NCI-H2171 treated with DMSO at 0.1 percent for 48 hours (cell line): ENCODE data around the gene MYBPHL.

Experiments
- DNase-seq: peaks from one replicate; lab custom pipeline; 2025; lab: John Stamatoyannopoulos, UW

Gene MYBPHL

DNA sequence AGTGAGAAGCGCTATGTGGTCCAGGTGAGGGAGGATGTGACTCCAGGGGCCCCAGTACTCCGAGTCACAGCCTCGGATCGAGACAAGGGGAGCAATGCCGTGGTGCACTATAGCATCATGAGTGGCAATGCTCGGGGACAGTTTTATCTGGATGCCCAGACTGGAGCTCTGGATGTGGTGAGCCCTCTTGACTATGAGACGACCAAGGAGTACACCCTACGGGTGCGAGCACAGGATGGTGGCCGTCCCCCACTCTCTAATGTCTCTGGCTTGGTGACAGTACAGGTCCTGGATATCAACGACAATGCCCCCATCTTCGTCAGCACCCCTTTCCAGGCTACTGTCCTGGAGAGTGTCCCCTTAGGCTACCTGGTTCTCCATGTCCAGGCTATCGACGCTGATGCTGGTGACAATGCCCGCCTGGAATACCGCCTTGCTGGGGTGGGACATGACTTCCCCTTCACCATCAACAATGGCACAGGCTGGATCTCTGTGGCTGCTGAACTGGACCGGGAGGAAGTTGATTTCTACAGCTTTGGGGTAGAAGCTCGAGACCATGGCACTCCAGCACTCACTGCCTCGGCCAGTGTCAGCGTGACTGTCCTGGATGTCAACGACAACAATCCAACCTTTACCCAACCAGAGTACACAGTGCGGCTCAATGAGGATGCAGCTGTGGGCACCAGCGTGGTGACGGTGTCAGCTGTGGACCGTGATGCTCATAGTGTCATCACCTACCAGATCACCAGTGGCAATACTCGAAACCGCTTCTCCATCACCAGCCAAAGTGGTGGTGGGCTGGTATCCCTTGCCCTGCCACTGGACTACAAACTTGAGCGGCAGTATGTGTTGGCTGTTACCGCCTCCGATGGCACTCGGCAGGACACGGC lies 55.3 kb downstream of the MYBPHL start:
- no peak for DNase-seq

DNA sequence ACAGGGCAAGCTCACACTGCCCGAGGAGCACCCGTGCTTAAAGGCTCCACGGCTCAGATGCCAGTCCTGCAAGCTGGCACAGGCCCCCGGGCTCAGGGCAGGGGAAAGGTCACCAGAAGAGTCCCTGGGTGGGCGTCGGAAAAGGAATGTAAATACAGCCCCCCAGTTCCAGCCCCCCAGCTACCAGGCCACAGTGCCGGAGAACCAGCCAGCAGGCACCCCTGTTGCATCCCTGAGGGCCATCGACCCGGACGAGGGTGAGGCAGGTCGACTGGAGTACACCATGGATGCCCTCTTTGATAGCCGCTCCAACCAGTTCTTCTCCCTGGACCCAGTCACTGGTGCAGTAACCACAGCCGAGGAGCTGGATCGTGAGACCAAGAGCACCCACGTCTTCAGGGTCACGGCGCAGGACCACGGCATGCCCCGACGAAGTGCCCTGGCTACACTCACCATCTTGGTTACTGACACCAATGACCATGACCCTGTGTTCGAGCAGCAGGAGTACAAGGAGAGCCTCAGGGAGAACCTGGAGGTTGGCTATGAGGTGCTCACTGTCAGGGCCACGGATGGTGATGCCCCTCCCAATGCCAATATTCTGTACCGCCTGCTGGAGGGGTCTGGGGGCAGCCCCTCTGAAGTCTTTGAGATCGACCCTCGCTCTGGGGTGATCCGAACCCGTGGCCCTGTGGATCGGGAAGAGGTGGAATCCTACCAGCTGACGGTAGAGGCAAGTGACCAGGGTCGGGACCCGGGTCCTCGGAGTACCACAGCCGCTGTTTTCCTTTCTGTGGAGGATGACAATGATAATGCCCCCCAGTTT lies 56.1 kb downstream of the MYBPHL start:
- DNase-seq: no peak

DNA sequence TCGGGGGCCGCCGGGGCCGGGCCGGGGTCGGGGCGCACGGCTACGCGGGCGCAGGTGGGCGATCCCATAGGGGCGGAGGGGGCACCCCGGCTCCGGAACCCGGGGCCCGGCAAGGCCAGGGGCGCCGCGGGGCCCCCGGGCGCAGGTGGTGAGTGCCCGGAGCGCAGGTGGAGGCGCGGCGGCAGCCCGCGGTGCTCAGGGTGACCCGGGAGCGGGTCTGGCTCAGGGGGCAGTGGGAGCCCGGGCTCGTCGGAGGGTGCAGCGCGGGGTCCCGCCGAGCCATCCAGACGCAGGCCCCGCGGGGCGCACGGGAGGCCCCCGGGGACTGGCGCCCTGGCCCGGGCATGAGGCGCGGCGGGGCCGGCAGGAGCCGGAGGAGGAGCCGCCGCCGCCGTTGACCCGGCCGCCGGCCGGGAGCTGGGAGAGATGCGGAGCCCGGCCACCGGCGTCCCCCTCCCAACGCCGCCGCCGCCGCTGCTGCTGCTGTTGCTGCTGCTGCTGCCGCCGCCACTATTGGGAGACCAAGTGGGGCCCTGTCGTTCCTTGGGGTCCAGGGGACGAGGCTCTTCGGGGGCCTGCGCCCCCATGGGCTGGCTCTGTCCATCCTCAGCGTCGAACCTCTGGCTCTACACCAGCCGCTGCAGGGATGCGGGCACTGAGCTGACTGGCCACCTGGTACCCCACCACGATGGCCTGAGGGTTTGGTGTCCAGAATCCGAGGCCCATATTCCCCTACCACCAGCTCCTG lies 57.0 kb downstream of the MYBPHL start:
- no peak for DNase-seq

DNA sequence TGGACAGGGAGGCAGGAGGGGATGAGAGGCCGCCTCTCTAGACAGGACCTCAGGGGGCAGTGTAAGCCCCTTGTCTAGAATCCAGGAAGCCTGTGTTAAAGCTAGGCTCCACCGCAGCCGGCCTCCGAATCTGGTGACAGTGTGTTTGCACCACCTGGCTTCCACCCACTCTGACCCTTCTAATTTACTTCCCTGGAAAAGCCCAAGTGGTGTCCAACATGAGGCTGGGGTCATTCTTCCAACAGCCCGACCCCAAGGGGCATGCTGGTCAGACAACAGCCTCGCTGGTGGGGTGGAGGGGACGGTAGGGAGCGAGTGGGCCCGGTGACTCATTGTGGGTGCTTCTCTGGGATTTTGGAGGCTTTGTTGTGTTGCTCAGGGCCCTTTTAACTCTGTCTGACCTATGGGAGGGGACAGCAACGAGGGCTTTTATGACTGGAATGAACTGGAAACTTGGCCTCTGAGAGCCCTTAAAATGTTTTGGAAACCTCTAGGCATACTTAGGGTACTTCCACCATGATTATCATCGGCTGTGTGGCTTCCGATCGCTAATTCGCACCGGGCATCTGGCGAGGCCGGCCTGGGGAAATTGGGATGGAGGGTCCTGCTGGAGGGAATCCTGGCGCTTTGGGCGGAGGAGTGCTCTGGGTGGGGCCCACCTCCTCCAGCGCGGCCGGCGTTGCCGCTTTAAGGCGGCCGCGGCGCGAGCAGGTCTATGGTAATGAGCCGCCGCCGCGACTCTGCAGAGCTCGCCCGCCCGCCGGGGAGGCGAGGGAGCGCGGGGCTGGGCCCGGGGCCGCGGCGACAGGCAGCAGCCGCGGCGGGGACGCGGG lies 57.8 kb downstream of the MYBPHL start, which contains the start of gene CELSR2:
Gene CELSR2, plus strand, starts transcription at position 743 of the 833 bp plus-strand sequence. CDS start 541 bp downstream, outside the sequence.
- DNase-seq: peak; percentile 58

DNA sequence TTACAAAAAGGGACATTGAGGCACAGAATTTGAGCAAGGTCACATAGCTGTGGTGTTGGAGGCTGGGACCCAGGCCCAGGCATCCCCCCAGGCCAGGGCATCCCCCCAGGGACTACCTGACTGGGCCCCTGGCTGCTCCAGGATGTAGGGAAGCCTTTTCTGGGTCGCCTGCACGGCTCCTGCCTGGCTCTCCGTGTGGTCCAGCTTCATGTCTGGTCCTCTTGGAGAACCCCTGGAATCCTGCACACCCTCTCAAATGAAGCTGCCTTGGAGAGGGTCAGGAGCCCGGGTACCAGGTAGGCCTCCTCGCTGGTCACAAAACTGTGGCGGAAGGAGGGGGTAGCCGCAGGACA lies 58.4 kb downstream of the MYBPHL start:
- no peak for DNase-seq

DNA sequence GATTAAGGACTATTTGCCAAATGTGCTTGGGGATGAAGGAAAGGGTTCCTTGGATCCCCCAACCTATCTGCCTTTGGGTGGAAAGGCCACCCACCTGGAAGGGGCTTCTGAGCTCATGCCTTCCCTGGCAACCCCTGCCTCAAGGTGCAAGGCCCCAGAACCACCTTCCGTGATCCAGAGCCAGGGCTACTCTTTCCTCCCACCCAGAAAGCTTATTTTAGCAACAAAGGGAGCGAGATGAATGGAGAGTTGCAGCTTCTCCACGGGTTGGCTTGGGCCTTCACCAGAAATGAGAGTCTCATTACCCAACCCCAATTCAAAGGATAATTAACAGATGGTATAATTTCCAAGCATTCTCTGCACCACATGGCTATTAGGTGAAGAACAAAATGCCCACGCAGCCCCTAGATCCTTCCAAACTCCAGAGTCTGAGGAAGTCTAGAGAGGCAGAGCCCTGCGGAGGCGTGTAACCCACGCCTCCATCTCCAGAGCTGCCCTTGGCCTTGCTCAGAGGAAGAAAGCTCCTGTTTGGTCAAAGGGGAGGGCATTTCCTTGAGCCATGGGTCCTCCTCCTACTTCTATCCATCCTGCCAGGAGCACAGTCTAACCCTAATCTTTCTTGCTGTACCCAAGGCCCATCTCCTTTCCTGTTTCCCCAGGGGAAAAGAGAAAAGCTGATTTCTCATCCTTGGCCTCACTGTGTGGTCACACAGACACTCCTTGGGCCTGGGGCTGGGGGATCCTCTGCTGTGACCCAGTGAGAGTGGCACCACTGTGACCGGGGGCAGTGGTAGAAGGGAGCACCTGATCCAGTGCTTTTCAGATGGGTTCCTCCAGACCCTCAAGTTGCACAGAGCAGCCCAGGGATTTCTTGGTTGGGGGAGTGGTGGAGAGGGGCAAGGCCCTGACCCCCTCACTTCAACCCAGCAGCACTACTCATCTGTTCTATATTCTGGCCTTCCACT lies 59.1 kb downstream of the MYBPHL start:
- DNase-seq: no peak

DNA sequence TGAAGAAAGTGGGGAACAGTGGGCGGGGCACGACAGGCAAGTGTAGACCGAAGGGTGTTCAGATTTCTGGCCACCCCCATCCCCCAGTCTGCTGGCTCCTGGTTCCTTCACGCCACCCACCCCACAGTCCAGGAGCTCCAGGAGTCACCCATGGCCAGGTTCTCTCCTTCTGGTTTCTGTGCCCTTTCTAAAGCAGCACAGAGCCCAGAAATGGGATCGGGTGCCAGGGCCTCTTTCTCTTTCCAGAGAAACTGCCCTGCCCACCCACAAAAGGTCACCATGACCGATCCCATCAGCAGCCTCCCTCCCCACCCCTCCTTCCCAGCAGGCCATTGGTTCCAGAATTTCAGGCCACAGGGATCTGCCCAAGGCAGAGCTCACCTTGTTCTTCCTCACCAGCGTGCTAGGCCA lies 60.7 kb downstream of the MYBPHL start:
- no peak for DNase-seq

DNA sequence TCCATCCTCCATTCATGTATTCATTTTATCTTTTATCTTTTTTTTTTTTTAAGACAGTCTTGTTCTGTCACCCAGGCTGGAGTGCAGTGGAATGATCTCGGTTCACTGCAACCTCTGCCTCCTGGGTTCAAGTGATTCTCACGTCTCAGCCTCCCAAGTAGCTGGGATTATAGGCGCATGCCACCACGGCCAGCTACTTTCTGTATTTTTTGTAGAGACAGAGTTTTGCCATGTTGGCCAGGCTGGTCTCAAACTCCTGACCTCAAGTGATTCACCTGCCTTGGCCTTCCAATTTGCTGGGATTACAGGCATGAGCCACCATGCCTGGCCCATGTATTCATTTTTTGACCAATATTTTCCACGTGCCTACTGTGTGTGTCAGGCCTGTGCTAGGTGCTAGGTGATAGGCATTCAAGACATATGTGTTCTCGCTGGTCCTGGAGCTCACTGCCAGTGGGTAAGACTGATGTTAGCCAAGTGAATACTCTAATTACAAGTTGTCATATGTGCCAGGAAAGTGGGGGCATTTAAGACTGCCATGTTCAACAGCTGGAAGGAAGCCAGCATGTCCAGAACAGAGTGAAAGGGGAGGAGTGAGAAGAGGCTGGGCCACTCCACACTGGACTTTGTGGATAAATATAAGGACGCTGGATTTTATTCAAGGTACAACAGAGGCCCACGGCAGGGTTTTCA lies 62.8 kb downstream of the MYBPHL start:
- peak; percentile 11 for DNase-seq

DNA sequence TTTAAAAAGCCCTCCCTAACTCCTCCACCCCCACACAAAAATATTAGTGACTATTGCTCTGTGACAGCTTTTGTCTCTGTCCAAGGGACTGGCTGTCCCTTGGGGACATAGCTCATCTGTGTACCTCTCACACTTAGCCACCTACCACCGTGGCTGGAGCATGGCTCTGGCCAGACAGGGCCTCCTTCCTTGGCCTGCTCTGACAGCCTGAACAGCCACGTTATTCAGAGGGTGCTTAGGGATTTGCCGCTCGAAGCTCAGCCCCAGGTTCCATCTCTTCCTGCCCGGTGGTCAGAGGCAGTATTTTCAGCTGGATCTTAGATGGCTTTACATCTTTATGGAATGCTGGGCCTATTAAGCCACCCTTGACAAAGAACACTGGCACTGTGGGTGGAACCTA lies 63.6 kb downstream of the MYBPHL start:
- no peak for DNase-seq

DNA sequence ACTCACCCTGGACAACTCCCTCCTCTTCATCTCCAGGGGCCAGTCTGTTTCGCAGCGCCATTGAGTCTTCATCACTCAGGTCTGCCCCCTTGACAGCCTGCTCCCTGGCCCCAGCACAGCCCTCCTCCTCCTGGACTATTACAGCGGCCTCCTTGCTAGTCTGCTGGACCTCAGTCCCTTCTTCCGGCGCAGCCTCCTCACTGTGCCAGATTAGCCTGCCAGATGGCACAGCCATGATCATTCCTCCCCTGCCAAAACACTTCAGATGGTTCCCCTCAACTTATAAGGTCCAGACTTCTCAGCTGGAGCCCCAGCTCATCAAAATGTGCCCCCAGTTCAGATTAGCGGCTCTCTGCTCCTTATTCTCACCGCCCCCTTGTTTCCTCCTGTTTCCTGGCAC lies 64.4 kb downstream of the MYBPHL start:
- peak; percentile 67 for DNase-seq
